Fibroblast of skin of back (primary cell): ENCODE measurements around the gene KLF2.
"Not testable (repeated sequence)": the region's sequence is repeated elsewhere in the genome, so short reads cannot be mapped to it uniquely, and the experiment has no call there.

Source experiments
- DNase-seq: peaks from one replicate; pipeline ENCODE4 v3.0.0-alpha.2; 2013

The KLF2 gene

GRCh38 chr19:16338470-16339360, 14.1 kb downstream of the KLF2 start:
- peak; percentile 98 for DNase-seq

DNA sequence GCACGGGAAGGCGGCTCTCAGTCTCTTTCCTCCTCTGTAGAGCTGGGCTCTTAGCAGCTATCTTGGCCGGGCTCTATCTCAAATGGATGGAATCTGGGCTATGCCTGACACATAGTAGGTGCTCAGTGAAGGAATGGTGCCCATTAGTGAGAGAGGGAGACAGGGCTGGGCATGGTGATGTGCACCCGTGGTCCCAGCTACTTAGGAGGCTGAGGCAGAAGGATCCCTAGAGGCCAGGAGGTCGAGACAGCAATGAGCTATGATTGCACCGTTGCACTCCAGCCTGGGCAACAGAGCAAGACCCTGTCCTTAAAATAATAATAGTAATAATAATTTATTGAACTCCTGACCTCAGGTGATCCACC, 14.7 kb downstream of the KLF2 start:
- DNase-seq, result no peak

GRCh38 chr19:16340092-16340491, 15.5 kb downstream of the KLF2 start:
- DNase-seq, result peak; percentile 37

DNA sequence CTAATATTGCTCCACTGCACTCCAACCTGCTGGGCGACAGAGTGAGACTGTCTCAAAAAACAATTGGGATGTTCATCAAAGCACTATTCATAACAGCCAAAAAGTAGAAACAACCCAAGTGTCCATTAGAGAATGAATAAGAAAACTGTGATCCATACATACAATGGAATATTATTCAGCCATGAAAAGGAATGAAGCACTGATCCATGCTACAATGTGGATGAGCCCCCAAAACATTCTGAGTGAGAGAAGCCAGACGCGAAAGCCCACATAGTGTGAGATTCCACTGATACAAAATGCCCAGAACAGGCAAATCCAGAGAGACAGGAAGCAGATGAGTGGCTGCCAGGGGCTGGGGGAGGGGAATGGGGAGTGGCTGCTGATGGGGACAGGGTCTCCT, 16.0 kb downstream of the KLF2 start:
- DNase-seq, result no peak

DNA sequence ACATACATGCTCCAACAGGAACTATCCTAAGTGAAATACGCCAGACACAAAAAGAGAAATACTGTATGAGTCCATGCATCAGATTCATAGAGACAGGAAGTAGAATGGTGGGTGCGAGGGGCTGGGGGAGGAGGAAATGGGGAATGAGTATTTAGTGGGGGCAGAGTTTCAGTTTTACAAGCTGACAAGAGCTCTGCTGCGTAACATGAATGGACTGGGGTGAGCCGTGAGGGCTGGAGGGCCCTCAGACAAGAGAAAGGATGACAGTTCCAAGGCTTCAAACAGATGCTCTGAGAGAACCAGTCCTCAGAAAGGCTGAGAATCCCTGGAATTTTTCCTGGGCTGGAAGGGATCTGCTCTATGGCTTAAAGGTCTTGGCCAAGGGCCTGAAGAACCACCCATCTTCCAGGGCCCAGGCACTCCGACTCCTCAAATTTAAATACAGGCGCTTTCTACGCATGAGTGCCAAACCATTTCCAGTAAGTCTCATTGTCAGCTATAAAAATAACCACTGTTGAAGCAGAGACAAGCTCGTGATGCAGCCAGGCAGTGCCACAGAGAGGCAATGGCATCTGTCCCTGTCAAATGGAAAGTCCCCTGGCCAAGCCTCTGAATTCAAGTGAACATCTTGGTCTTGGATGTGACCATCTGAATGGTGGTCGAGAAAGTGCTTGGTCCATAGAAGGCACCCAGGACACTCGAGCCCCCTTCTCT, 17.5 kb downstream of the KLF2 start:
- DNase-seq, result peak; percentile 46

DNA sequence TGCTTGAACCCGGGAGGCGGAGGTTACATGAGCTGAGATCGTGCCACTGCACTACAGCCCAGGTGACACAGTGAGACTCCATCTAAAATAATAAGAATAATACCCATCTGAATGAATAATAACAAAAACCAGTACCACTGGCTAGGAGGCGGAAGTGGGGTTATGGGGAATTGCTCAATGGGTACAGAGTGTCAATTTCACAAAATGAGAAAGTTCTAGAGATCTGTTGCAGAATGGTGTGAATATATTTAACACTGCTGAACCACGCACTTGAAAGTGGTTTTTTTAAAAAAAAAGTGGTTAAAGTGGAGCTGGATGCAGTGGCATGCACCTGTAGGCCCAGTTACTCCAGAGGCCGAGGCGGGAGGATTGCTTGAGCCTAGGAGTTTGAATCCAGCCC, 18.5 kb downstream of the KLF2 start:
- no peak for DNase-seq

DNA sequence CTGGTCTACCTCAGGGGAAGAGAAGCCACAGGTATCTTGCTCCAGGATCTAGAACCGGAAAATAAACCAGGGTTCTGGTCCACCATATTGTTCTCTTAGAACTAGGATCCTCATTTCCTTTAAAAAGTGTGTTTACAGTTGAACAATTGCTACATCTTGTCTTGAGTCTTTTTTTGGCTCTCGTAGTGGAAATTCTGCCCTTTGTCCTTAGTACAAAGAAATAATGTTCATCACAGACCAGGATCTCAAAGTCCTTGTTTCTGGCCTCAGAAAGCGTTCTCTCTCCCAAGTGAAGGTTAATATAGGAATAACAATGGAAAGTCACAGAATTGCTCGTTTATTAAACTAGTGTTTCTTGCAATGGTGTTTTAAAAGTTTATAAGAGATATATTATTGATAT, 20.8 kb downstream of the KLF2 start:
- DNase-seq, result no peak

DNA sequence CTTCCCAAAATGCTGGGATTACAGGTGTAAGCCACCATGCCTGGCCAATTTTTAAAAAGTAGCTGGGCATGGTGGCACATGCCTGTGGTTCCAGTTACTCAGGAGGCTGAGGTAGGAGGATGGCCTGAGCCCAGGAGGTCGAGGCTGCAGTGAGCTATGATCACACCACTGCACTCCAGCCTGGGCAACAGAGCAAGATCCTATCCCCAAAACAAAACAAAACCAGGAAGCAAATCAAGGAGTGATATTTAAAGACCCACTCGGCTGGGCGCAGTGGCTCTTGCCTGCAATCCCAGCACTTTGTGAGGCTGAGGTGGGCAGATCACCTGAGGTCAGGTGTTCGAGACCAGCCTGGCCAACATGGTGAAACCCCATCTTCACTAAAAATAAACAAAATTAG, 22.5 kb downstream of the KLF2 start:
- not testable (repeated sequence) for DNase-seq

- DNase-seq, result no peak
Measured at GRCh38 chr19:16347706-16348105, 23.1 kb downstream of the KLF2 start.

DNA sequence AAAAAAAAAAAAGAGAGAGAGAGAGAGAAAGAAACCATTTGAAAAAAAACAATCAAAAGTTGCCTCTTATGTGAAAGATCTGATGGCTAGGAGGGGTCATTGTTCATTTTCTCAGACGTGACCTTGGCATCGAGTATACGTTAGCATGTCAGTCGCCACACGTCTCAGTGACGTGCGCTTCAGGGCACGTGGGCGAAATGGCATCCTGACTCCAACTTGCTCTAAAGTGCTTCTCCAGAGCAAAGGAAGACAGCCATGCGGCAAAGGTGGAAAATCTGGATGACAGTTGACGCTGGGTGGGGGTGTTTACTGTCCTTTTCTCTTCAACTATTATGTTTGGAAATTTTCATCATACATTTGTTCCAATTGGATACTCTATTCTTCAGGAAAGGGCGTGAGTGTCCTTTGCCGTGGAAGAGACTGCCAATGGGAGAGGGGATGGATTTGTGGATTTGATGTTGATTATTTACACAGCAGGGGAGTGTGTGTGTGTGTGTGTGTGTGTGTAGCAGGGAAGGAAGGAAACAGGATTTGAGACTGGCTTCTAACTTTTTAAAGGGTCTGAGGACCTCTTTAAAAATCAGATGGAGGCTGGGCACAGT, 25.0 kb downstream of the KLF2 start:
- DNase-seq, result no peak

- peak; percentile 65 for DNase-seq
Measured at GRCh38 chr19:16351133-16351809, 26.6 kb downstream of the KLF2 start.

DNA sequence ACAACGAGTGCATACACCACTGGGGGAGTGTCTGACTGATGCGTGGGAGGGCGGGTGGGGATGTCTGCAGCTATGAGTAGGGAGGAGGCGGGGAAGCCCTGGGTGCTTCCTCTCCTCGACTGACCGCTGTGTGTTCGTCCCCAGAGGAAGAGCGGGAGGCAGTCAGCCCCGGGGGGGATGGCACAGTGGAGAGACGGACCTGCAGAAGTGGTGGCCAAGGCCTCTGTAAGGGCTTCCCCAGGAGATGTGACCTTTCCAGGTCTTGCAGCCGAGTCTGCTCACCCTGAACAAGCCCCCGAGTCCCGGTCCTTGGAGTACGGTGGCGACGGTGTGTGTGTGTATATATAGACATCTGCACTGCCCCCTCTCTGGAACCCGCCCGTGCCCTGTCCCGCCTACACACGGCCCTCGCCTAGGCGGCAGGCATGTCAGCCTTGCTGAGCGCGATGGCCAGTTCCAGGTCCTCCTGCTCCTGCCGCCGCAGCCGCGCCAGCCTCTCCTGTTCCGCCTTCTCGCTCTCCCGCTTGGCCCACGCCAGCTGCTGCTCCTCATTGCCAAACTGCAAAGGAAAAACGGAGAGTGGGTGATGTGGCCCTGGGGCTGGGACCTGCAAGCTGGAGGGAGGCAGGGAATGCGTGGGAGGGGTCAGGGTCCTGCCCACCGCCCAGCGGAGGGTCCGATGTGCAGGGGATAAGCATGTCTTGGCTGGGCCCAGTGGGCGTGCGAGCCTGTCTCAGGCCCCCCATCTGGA, 30.8 kb downstream of the KLF2 start:
- DNase-seq, result no peak

GRCh38 chr19:16358456-16358855, 33.8 kb downstream of the KLF2 start:
- DNase-seq, result no peak

DNA sequence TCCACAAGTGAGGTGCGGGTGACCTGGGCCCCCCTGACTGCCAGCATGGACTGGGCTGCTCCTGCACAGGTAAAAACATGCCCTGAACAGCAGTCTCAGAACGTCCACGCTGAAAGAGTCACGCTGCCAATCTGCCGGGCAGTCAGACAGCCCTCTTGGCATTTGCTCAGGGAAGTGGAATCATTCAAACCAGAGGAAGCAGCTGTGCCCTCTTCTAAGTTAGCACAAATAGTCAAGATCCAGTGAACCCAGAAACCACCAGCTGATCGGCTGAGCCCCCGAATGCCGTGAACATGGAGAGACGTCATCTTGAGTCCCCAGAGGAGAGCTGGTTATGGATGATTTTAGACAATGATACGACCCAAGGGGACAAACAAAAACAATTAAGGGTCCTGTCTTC, 34.4 kb downstream of the KLF2 start:
- no peak for DNase-seq

- no peak for DNase-seq
Measured at GRCh38 chr19:16359964-16360363, 35.3 kb downstream of the KLF2 start.

GRCh38 chr19:16360738-16361137, 36.1 kb downstream of the KLF2 start:
- DNase-seq, result no peak

GRCh38 chr19:16361254-16361653, 36.6 kb downstream of the KLF2 start:
- no peak for DNase-seq

- DNase-seq, result no peak
Measured at GRCh38 chr19:16361926-16362325, 37.3 kb downstream of the KLF2 start.

DNA sequence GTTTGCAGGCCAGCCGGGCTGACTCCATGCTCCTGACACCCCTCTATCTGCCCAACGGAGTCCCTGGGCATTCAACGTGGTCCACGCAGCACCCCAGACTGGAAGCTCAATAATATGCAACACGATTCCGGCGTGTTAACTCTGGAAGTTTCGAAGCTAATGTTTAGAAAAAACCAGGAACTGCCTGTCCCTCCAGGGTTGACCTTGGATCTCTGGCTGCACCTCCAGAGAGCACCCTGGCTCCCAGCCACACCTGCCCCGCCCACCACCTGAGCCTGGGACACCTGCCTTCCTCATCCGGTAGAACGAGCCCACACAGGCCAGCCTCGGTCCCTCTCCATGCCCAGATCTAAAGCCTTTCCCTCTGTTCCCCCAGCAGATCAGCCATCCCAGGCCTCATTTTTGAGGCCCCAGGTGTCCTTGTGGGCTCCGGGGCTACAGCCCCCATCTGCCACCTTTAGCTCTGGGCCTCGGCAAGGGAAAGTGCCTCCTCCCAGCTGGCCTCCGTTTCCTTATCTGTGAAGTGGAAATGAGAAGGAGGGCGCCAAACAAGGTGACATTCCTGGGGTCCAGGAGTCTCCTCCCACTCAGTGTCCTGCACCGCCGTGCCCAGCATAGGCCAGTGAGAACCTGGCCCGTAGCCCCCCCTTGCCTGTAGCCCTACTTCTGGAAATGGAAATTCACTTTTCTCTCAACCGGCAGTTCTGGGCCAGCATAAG, 38.7 kb downstream of the KLF2 start:
- no peak for DNase-seq

GRCh38 chr19:16363852-16364230, 39.2 kb downstream of the KLF2 start:
- no peak for DNase-seq

DNA sequence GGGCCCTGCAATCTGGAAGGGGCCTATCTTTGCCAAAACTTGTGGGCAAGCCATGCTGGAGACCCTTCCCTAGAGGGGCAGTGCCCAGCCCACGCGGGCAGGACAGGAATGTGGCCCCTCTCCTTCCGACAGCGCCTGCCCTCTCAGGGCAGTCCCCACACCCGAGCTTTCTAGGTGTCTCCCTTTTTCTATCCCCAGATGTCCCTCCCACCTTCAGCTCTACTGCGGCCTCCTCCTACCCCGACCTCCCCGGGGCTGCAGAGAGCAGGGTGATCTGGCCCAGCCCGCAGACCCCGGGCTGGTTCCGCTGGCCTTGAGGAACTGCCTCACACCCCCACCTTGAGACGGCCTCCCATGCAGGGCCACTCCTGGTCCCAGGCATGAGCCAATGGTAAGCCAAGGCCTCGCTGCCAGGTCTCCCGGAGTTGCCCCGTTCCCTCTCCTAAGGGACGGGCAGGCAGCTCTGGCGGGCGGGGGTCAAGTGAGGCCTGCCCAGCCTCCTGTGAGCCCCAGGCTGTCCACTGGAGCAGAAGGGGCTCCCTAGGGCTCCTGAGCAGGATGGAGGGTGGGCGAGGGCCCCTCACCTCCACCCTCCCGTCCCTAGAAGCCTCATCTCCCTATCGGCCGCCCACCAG, 39.7 kb downstream of the KLF2 start:
- no peak for DNase-seq
